T-helper 17 cell (primary cell): ENCODE results near the gene PHF5A. TPM values are rescaled to one million over a fixed set of nuclear protein-coding genes. Genes with fewer than 3 reads are reported as not detected.
"Not testable (repeated sequence)": the region's sequence is repeated elsewhere in the genome, so short reads cannot be mapped to it uniquely, and the experiment has no call there.

Source experiments
- ATAC-seq: fragments of 150-1000 bp; cut with Tn5 transposase; 2 replicates; pipeline ENCODE4 v1.10.0; 2021; ENCODE audit warnings: mild to moderate bottlenecking, moderate library complexity
- DNase-seq, 3 donors: peaks; one replicate each; pipeline versions ENCODE4 v3.0.0 to v3.0.0-alpha.2; 2020 to 2021
- H3K9me3 ChIP-seq: one replicate; pipeline ENCODE4 v1.7.0; 2013; ENCODE audit warnings: low read length, mild to moderate bottlenecking; ENCODE audit not compliant: control insufficient read depth, poor library complexity, severe bottlenecking
- H3K27ac Mint-ChIP-seq: one replicate; pipeline ENCODE4 v1.8.0; 2022; ENCODE audit warnings: mild to moderate bottlenecking, moderate library complexity, mixed read lengths
- H3K27me3 Mint-ChIP-seq: one replicate; pipeline ENCODE4 v1.8.0; 2022; ENCODE audit warnings: mixed read lengths
- H3K36me3 Mint-ChIP-seq: one replicate; pipeline ENCODE4 v1.8.0; 2022; ENCODE audit warnings: low read depth, mixed read lengths
- H3K4me1 Mint-ChIP-seq: one replicate; pipeline ENCODE4 v1.8.0; 2022; ENCODE audit warnings: mild to moderate bottlenecking, mixed read lengths
- H3K4me3 Mint-ChIP-seq: one replicate; pipeline ENCODE4 v1.8.0; 2022; ENCODE audit warnings: mild to moderate bottlenecking, moderate library complexity, mixed read lengths
- total RNA-seq, 4 donors: library from RNA in 2 of 4; stranded (reverse) in 2 of 4; gene quantifications; one replicate each; pipeline ENCODE4 v1.2.3 and lab custom pipeline; 2022 to 2026

Gene PHF5A
- total RNA-seq, 2 donors from 2014 or later: 31.7 to 39.6 TPM

GRCh38 chr22:41480397-41480735, 11.9 kb upstream of the PHF5A start:
- no peak for DNase-seq
- no peak for ATAC-seq
- no peak overlapping the region for H3K4me3 Mint-ChIP-seq
- H3K27ac Mint-ChIP-seq: peak overlapping the region; percentile 37
- no peaks in the 10 kb centered on the region for H3K36me3 Mint-ChIP-seq
- peaks cover 20% of the 10 kb centered on the region for H3K4me1 Mint-ChIP-seq
- H3K9me3 ChIP-seq: no peaks in the 10 kb centered on the region
- no peaks in the 10 kb centered on the region for H3K27me3 Mint-ChIP-seq

- Mint-ChIP-seq H3K4me1 (peaks cover 17% of the 10 kb centered on the region), H3K27ac (peak overlapping the region; percentile 37), H3K27me3 (no peaks in the 10 kb centered on the region), H3K36me3 (no peaks in the 10 kb centered on the region), H3K4me3 (no peak overlapping the region)
- DNase-seq (no peak), ATAC-seq (no peak)
- no peaks in the 10 kb centered on the region for H3K9me3 ChIP-seq
Observed at GRCh38 chr22:41479671-41480396, 11.3 kb upstream of the PHF5A start.

- ATAC-seq: no peak
- Mint-ChIP-seq H3K4me1 (peaks cover 18% of the 10 kb centered on the region), H3K36me3 (no peaks in the 10 kb centered on the region)
Observed at GRCh38 chr22:41478891-41479521, 10.5 kb upstream of the PHF5A start.

GRCh38 chr22:41478473-41478872, 10.0 kb upstream of the PHF5A start:
- Mint-ChIP-seq H3K4me3 (no peak overlapping the region), H3K27ac (peak overlapping the region; percentile 37), H3K36me3 (no peaks in the 10 kb centered on the region), H3K4me1 (peaks cover 21% of the 10 kb centered on the region), H3K27me3 (no peaks in the 10 kb centered on the region)
- DNase-seq (no peak), ATAC-seq (peak; percentile 35)
- H3K9me3 ChIP-seq: no peaks in the 10 kb centered on the region

More at GRCh38 chr22:41478891-41479521, 10.5 kb upstream of the PHF5A start:
- DNase-seq: no peak
- Mint-ChIP-seq H3K27me3 (no peaks in the 10 kb centered on the region), H3K27ac (peak overlapping the region; percentile 37), H3K4me3 (no peak overlapping the region)
- H3K9me3 ChIP-seq: no peaks in the 10 kb centered on the region

GRCh38 chr22:41474872-41475451, 6.5 kb upstream of the PHF5A start:
- ATAC-seq (no peak), DNase-seq (no peak)
- Mint-ChIP-seq H3K36me3 (no peaks in the 10 kb centered on the region), H3K4me3 (no peak overlapping the region), H3K27ac (peak overlapping the region; percentile 8), H3K4me1 (peaks cover 17% of the 10 kb centered on the region), H3K27me3 (no peaks in the 10 kb centered on the region)
- no peaks in the 10 kb centered on the region for H3K9me3 ChIP-seq

GRCh38 chr22:41471568-41471967, 3.1 kb upstream of the PHF5A start:
- Mint-ChIP-seq H3K27ac (no peak overlapping the region), H3K36me3 (no peaks in the 10 kb centered on the region), H3K27me3 (no peaks in the 10 kb centered on the region), H3K4me1 (peaks cover 33% of the 10 kb centered on the region), H3K4me3 (no peak overlapping the region)
- no peaks in the 10 kb centered on the region for H3K9me3 ChIP-seq
- DNase-seq: no peak
- ATAC-seq: no peak

GRCh38 chr22:41470886-41471285, 2.4 kb upstream of the PHF5A start:
- Mint-ChIP-seq H3K4me1 (peaks cover 33% of the 10 kb centered on the region), H3K36me3 (no peaks in the 10 kb centered on the region), H3K27ac (peak overlapping the region; percentile 56), H3K27me3 (no peaks in the 10 kb centered on the region), H3K4me3 (peak overlapping the region; percentile 63)
- no peaks in the 10 kb centered on the region for H3K9me3 ChIP-seq
- DNase-seq (no peak), ATAC-seq (no peak)

- Mint-ChIP-seq H3K27me3 (no peaks in the 10 kb centered on the region), H3K4me1 (peaks cover 33% of the 10 kb centered on the region), H3K4me3 (peak overlapping the region; percentile 98), H3K36me3 (no peaks in the 10 kb centered on the region), H3K27ac (peak overlapping the region; percentile 100)
- DNase-seq (no peak), ATAC-seq (peak; percentile 5)
- no peaks in the 10 kb centered on the region for H3K9me3 ChIP-seq
Observed at GRCh38 chr22:41469218-41469851, 843 bp upstream of the PHF5A start.

- ATAC-seq: no peak
- DNase-seq: no peak
- Mint-ChIP-seq H3K36me3 (peaks cover 5% of the 10 kb centered on the region), H3K4me1 (peaks cover 5% of the 10 kb centered on the region), H3K4me3 (no peak overlapping the region), H3K27me3 (no peaks in the 10 kb centered on the region), H3K27ac (no peak overlapping the region)
- H3K9me3 ChIP-seq: no peaks in the 10 kb centered on the region
Observed at GRCh38 chr22:41461901-41462300, 6.6 kb downstream of the PHF5A start.

GRCh38 chr22:41460071-41460470, 8.4 kb downstream of the PHF5A start:
- not testable (repeated sequence) for H3K27me3 Mint-ChIP-seq, H3K36me3 Mint-ChIP-seq, H3K4me3 Mint-ChIP-seq, H3K4me1 Mint-ChIP-seq, ATAC-seq, H3K27ac Mint-ChIP-seq, H3K9me3 ChIP-seq, DNase-seq

- H3K27ac Mint-ChIP-seq: no peak overlapping the region
- H3K4me1 Mint-ChIP-seq: peaks cover 5% of the 10 kb centered on the region
- H3K27me3 Mint-ChIP-seq: no peaks in the 10 kb centered on the region
- ATAC-seq (no peak), DNase-seq (no peak)
- no peaks in the 10 kb centered on the region for H3K9me3 ChIP-seq
- H3K4me3 Mint-ChIP-seq: no peak overlapping the region
- peaks cover 5% of the 10 kb centered on the region for H3K36me3 Mint-ChIP-seq
Observed at GRCh38 chr22:41459431-41459830, 9.1 kb downstream of the PHF5A start.

GRCh38 chr22:41458161-41458728, 10.2 kb downstream of the PHF5A start:
- Mint-ChIP-seq H3K27ac (peak overlapping the region; percentile 24), H3K36me3 (peaks cover 5% of the 10 kb centered on the region), H3K4me1 (peaks cover 6% of the 10 kb centered on the region), H3K27me3 (no peaks in the 10 kb centered on the region), H3K4me3 (no peak overlapping the region)
- no peaks in the 10 kb centered on the region for H3K9me3 ChIP-seq
- ATAC-seq (no peak), DNase-seq (no peak)

GRCh38 chr22:41448189-41448808, 20.2 kb downstream of the PHF5A start:
- ATAC-seq: peak; percentile 76
- H3K27ac Mint-ChIP-seq: peak overlapping the region; percentile 93
- DNase-seq: peak; percentile 74 to 84 (median 78)
- peaks cover 2% of the 10 kb centered on the region for H3K36me3 Mint-ChIP-seq
- H3K9me3 ChIP-seq: no peaks in the 10 kb centered on the region
- no peaks in the 10 kb centered on the region for H3K27me3 Mint-ChIP-seq
- H3K4me3 Mint-ChIP-seq: peak overlapping the region; percentile 97
- peaks cover 32% of the 10 kb centered on the region for H3K4me1 Mint-ChIP-seq
